Measurements from ENCODE around the gene PRDM16.

Gene PRDM16

GRCh38 chr1:3056641-3057040, 12.4 kb upstream of the PRDM16 start:
- no peak overlapping the region for H3K4me3 ChIP-seq (ENCODE audit: low read depth, low read length, poor library complexity, severe bottlenecking)
- H3K36me3 ChIP-seq (ENCODE audit: insufficient read depth, low read length), result no peaks in the 10 kb centered on the region
- no peaks in the 10 kb centered on the region for H3K9me2 ChIP-seq (ENCODE audit: low read depth, low read length)
- H3K79me2 ChIP-seq (ENCODE audit: insufficient read depth, low read length), result no peaks in the 10 kb centered on the region
- no peak overlapping the region for H3K4me2 ChIP-seq (ENCODE audit: low read length)
- no peaks in the 10 kb centered on the region for H3K27me3 ChIP-seq (ENCODE audit: insufficient read depth, low read length)
- no peak overlapping the region for H3K27ac ChIP-seq (ENCODE audit: low read depth, low read length, poor library complexity, severe bottlenecking)
- no peaks in the 10 kb centered on the region for H4K20me1 ChIP-seq (ENCODE audit: insufficient read depth, low read length)
- TF ChIP-seq, protein P1, sequence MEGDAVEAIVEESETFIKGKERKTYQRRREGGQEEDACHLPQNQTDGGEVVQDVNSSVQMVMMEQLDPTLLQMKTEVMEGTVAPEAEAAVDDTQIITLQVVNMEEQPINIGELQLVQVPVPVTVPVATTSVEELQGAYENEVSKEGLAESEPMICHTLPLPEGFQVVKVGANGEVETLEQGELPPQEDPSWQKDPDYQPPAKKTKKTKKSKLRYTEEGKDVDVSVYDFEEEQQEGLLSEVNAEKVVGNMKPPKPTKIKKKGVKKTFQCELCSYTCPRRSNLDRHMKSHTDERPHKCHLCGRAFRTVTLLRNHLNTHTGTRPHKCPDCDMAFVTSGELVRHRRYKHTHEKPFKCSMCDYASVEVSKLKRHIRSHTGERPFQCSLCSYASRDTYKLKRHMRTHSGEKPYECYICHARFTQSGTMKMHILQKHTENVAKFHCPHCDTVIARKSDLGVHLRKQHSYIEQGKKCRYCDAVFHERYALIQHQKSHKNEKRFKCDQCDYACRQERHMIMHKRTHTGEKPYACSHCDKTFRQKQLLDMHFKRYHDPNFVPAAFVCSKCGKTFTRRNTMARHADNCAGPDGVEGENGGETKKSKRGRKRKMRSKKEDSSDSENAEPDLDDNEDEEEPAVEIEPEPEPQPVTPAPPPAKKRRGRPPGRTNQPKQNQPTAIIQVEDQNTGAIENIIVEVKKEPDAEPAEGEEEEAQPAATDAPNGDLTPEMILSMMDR (IDR thresholded peaks at IDR 0.05; ENCODE audit: low read length), result no peak
- TF ChIP-seq EZH2 (IDR thresholded peaks at IDR 0.05; ENCODE audit: borderline replicate concordance, low read length), result no peak
- H3F3A ChIP-seq (ENCODE audit: insufficient read depth, low read length), result no peaks in the 10 kb centered on the region
- H3K9ac ChIP-seq (ENCODE audit: low read length), result no peak overlapping the region
- no peak overlapping the region for H2AFZ ChIP-seq (ENCODE audit: low read length)
- H3K4me1 ChIP-seq (ENCODE audit: insufficient read depth, low read length, severe bottlenecking), result no peaks in the 10 kb centered on the region
- H3K9me3 ChIP-seq (ENCODE audit: low read length), result no peaks in the 10 kb centered on the region

GRCh38 chr1:3058263-3059030, 10.6 kb upstream of the PRDM16 start:
- Histone ChIP-seq H3K36me3 (ENCODE audit: insufficient read depth, low read length) (no peaks in the 10 kb centered on the region), H3K27ac (ENCODE audit: low read depth, low read length, poor library complexity, severe bottlenecking) (no peak overlapping the region), H3K4me1 (ENCODE audit: insufficient read depth, low read length, severe bottlenecking) (no peaks in the 10 kb centered on the region), H4K20me1 (ENCODE audit: insufficient read depth, low read length) (no peaks in the 10 kb centered on the region), H3K4me2 (ENCODE audit: low read length) (no peak overlapping the region), H3K4me3 (ENCODE audit: low read depth, low read length, poor library complexity, severe bottlenecking) (no peak overlapping the region), H3K79me2 (ENCODE audit: insufficient read depth, low read length) (no peaks in the 10 kb centered on the region), H3K9ac (ENCODE audit: low read length) (no peak overlapping the region), H3K9me3 (ENCODE audit: low read length) (no peaks in the 10 kb centered on the region), H3K27me3 (ENCODE audit: insufficient read depth, low read length) (no peaks in the 10 kb centered on the region), H3F3A (ENCODE audit: insufficient read depth, low read length) (no peaks in the 10 kb centered on the region), H3K9me2 (ENCODE audit: low read depth, low read length) (no peaks in the 10 kb centered on the region), H2AFZ (ENCODE audit: low read length) (no peak overlapping the region)
- TF ChIP-seq EZH2 (IDR thresholded peaks at IDR 0.05; ENCODE audit: borderline replicate concordance, low read length), result no peak
- TF ChIP-seq, protein P1 (IDR thresholded peaks at IDR 0.05; ENCODE audit: low read length), result no peak

- no peaks in the 10 kb centered on the region for H3F3A ChIP-seq (ENCODE audit: insufficient read depth, low read length)
- H3K27ac ChIP-seq (ENCODE audit: low read depth, low read length, poor library complexity, severe bottlenecking), result no peak overlapping the region
- H3K36me3 ChIP-seq (ENCODE audit: insufficient read depth, low read length), result no peaks in the 10 kb centered on the region
- H3K4me3 ChIP-seq (ENCODE audit: low read depth, low read length, poor library complexity, severe bottlenecking), result no peak overlapping the region
- no peaks in the 10 kb centered on the region for H3K27me3 ChIP-seq (ENCODE audit: insufficient read depth, low read length)
- no peaks in the 10 kb centered on the region for H3K4me1 ChIP-seq (ENCODE audit: insufficient read depth, low read length, severe bottlenecking)
- H3K79me2 ChIP-seq (ENCODE audit: insufficient read depth, low read length), result no peaks in the 10 kb centered on the region
- H3K9me2 ChIP-seq (ENCODE audit: low read depth, low read length), result no peaks in the 10 kb centered on the region
- H3K9me3 ChIP-seq (ENCODE audit: low read length), result no peaks in the 10 kb centered on the region
- H3K9ac ChIP-seq (ENCODE audit: low read length), result no peak overlapping the region
- no peak overlapping the region for H3K4me2 ChIP-seq (ENCODE audit: low read length)
- no peaks in the 10 kb centered on the region for H4K20me1 ChIP-seq (ENCODE audit: insufficient read depth, low read length)
- no peak for TF ChIP-seq EZH2 (IDR thresholded peaks at IDR 0.05; ENCODE audit: borderline replicate concordance, low read length)
- TF ChIP-seq, protein P1 (IDR thresholded peaks at IDR 0.05; ENCODE audit: low read length), result no peak
- no peak overlapping the region for H2AFZ ChIP-seq (ENCODE audit: low read length)
Observed at GRCh38 chr1:3060127-3060526, 8.9 kb upstream of the PRDM16 start.

Data from OCI-LY1 (cell line).